Osteoblast (primary cell): ENCODE data around the gene HOXB5. TPM values are rescaled to one million over a fixed set of nuclear protein-coding genes. Genes with fewer than 3 reads are reported as not detected.

Source experiments
- DNase-seq: peaks from one replicate; pipeline ENCODE4 v3.0.0; 2011; ENCODE audit warnings: low spot score, mixed read lengths; ENCODE audit not compliant: insufficient read length; ENCODE audit errors: missing footprints
- H2AFZ ChIP-seq: 2 replicates; pipeline ENCODE4 v1.6.0; 2011; ENCODE audit warnings: mild to moderate bottlenecking, low read length
- H3K27ac ChIP-seq: 2 replicates; pipeline ENCODE4 v1.5.1; 2011; ENCODE audit warnings: mild to moderate bottlenecking, low read depth, low read length, moderate library complexity
- H3K27me3 ChIP-seq: 2 replicates; pipeline ENCODE4 v1.6.0; 2012; ENCODE audit warnings: mild to moderate bottlenecking, control low read depth, inconsistent platforms, low read length, moderate library complexity; ENCODE audit not compliant: insufficient read depth
- H3K36me3 ChIP-seq: 2 replicates; pipeline ENCODE4 v1.5.1; 2011; ENCODE audit warnings: mild to moderate bottlenecking, low read length, control low read depth, moderate library complexity; ENCODE audit not compliant: insufficient read depth
- H3K4me1 ChIP-seq: 2 replicates; pipeline ENCODE4 v1.5.1; 2011; ENCODE audit warnings: mild to moderate bottlenecking, low read length, control low read depth, moderate library complexity; ENCODE audit not compliant: insufficient read depth
- H3K4me2 ChIP-seq: 2 replicates; pipeline ENCODE4 v1.6.0; 2011; ENCODE audit warnings: mild to moderate bottlenecking, low read length; ENCODE audit not compliant: insufficient read depth
- H3K4me3 ChIP-seq: fragments of 200-600 bp; sonication (generic); 3 replicates; pipeline ENCODE4 v1.5.1; 2012; ENCODE audit warnings: mild to moderate bottlenecking, low read length, inconsistent platforms; ENCODE audit not compliant: insufficient read depth
- H3K79me2 ChIP-seq: 2 replicates; pipeline ENCODE4 v1.6.0; 2012; ENCODE audit warnings: mild to moderate bottlenecking, low read length, control low read depth, inconsistent platforms; ENCODE audit not compliant: insufficient read depth
- H3K9me3 ChIP-seq: 2 replicates; pipeline ENCODE4 v1.5.1; 2011; ENCODE audit warnings: low read depth, low read length, control low read depth
- H4K20me1 ChIP-seq: 2 replicates; pipeline ENCODE4 v1.6.0; 2012; ENCODE audit warnings: mild to moderate bottlenecking, low read length, control low read depth; ENCODE audit not compliant: insufficient read depth
- CTCF ChIP-seq: IDR thresholded peaks from 2 replicates; pipeline ENCODE4 v1.5.1; 2011; ENCODE audit warnings: mild to moderate bottlenecking, low read depth, low read length, moderate library complexity; ENCODE audit errors: extremely low read depth
- total RNA-seq: library from RNA; depleted of rRNA; stranded (reverse); fragments of >200 nt; gene quantifications from 2 replicates; pipeline ENCODE4 v1.2.3, GENCODE V29; 2012

The HOXB5 gene
- total RNA-seq, 1 donor, result not detected

GRCh38 chr17:48624118-48624517 is 30.5 kb upstream of the HOXB5 start:
- Histone ChIP-seq H3K4me1 (no peaks in the 10 kb centered on the region), H2AFZ (no peak overlapping the region), H3K36me3 (no peaks in the 10 kb centered on the region), H3K4me3 (no peak overlapping the region), H3K27ac (no peak overlapping the region), H3K79me2 (no peaks in the 10 kb centered on the region), H3K27me3 (peaks cover 98% of the 10 kb centered on the region), H3K4me2 (no peak overlapping the region), H4K20me1 (peaks cover 7% of the 10 kb centered on the region), H3K9me3 (no peaks in the 10 kb centered on the region)
- TF ChIP-seq CTCF, result no peak
- DNase-seq, result no peak

- H3K79me2 ChIP-seq, result no peaks in the 10 kb centered on the region
- no peak overlapping the region for H2AFZ ChIP-seq
- H4K20me1 ChIP-seq, result peaks cover 7% of the 10 kb centered on the region
- no peak overlapping the region for H3K27ac ChIP-seq
- no peaks in the 10 kb centered on the region for H3K4me1 ChIP-seq
- no peak for TF ChIP-seq CTCF
- DNase-seq, result no peak
- H3K4me2 ChIP-seq, result no peak overlapping the region
- H3K27me3 ChIP-seq, result peaks cover 98% of the 10 kb centered on the region
- H3K36me3 ChIP-seq, result no peaks in the 10 kb centered on the region
- H3K4me3 ChIP-seq, result no peak overlapping the region
- H3K9me3 ChIP-seq, result no peaks in the 10 kb centered on the region
These were observed 30.0 kb upstream of the HOXB5 start for GRCh38 chr17:48623583-48623982.

GRCh38 chr17:48622857-48623256 is 29.3 kb upstream of the HOXB5 start:
- Histone ChIP-seq H3K79me2 (no peaks in the 10 kb centered on the region), H3K4me2 (no peak overlapping the region), H3K9me3 (no peaks in the 10 kb centered on the region), H3K36me3 (no peaks in the 10 kb centered on the region), H4K20me1 (peaks cover 10% of the 10 kb centered on the region), H3K27ac (no peak overlapping the region), H3K27me3 (peaks cover 98% of the 10 kb centered on the region), H2AFZ (no peak overlapping the region), H3K4me1 (no peaks in the 10 kb centered on the region), H3K4me3 (no peak overlapping the region)
- DNase-seq, result no peak
- TF ChIP-seq CTCF, result no peak

GRCh38 chr17:48621410-48622392 is 28.1 kb upstream of the HOXB5 start:
- Histone ChIP-seq H3K4me2 (no peak overlapping the region), H4K20me1 (peaks cover 11% of the 10 kb centered on the region), H3K4me3 (no peak overlapping the region), H2AFZ (no peak overlapping the region), H3K9me3 (no peaks in the 10 kb centered on the region), H3K79me2 (no peaks in the 10 kb centered on the region), H3K27ac (no peak overlapping the region), H3K36me3 (no peaks in the 10 kb centered on the region), H3K27me3 (peaks cover 98% of the 10 kb centered on the region), H3K4me1 (no peaks in the 10 kb centered on the region)
- TF ChIP-seq CTCF, result no peak
- DNase-seq, result no peak
